Neural progenitor cell (in vitro differentiated cells): ENCODE results near the gene RAB6D. TPM values are rescaled to one million over a fixed set of nuclear protein-coding genes. Genes with fewer than 3 reads are reported as not detected.
"Not testable (repeated sequence)": the region's sequence is repeated elsewhere in the genome, so short reads cannot be mapped to it uniquely, and the experiment has no call there.

Source experiments
- DNase-seq: peaks from one replicate; pipeline ENCODE4 v3.0.0-alpha.2; 2016; ENCODE audit warnings: low spot score
- H2AFZ ChIP-seq: fragments of 200-600 bp; sonication (generic); replicated peaks from 2 replicates; pipeline ENCODE4 v1.6.1; 2016; ENCODE audit warnings: antibody characterized with exemption
- H3F3A ChIP-seq: fragments of 200-600 bp; sonication (generic); 2 replicates; pipeline ENCODE4 v1.6.1; 2016; ENCODE audit warnings: antibody characterized with exemption, low read depth
- H3K27ac ChIP-seq: fragments of 200-600 bp; sonication (generic); 2 replicates; pipeline ENCODE4 v1.5.1; 2016; ENCODE audit warnings: mild to moderate bottlenecking
- H3K27me3 ChIP-seq: fragments of 200-600 bp; sonication (generic); 2 replicates; pipeline ENCODE4 v1.6.1; 2016; ENCODE audit warnings: mild to moderate bottlenecking, moderate library complexity
- H3K36me3 ChIP-seq: fragments of 200-600 bp; sonication (generic); 2 replicates; pipeline ENCODE4 v1.5.1; 2016
- H3K4me1 ChIP-seq: fragments of 200-600 bp; sonication (generic); 2 replicates; pipeline ENCODE4 v1.6.1; 2016; ENCODE audit warnings: mixed run types
- H3K4me2 ChIP-seq: fragments of 200-600 bp; sonication (generic); 2 replicates; pipeline ENCODE4 v1.6.1; 2016
- H3K4me3 ChIP-seq: fragments of 200-600 bp; sonication (generic); 2 replicates; pipeline ENCODE4 v1.5.1; 2016
- H3K79me2 ChIP-seq: fragments of 200-600 bp; sonication (generic); 2 replicates; pipeline ENCODE4 v1.6.1; 2016; ENCODE audit warnings: low read depth
- H3K9ac ChIP-seq: fragments of 200-600 bp; sonication (generic); 2 replicates; pipeline ENCODE4 v1.6.1; 2016
- H3K9me3 ChIP-seq: fragments of 200-600 bp; sonication (generic); 2 replicates; pipeline ENCODE4 v1.5.1; 2016; ENCODE audit warnings: low read depth
- H4K20me1 ChIP-seq: fragments of 200-600 bp; sonication (generic); 2 replicates; pipeline ENCODE4 v1.6.1; 2016; ENCODE audit warnings: low read depth
- H3K27ac Mint-ChIP-seq: 3 replicates; pipeline ENCODE4 v1.8.0; 2021; ENCODE audit warnings: mixed read lengths
- H3K27me3 Mint-ChIP-seq: 2 replicates; pipeline ENCODE4 v1.8.0; 2022; ENCODE audit warnings: low read depth, mild to moderate bottlenecking, inconsistent platforms, moderate library complexity, mixed read lengths; ENCODE audit not compliant: insufficient read depth
- H3K36me3 Mint-ChIP-seq: 3 replicates; pipeline ENCODE4 v1.8.0; 2021; ENCODE audit warnings: mixed read lengths
- H3K4me1 Mint-ChIP-seq: 3 replicates; pipeline ENCODE4 v1.8.0; 2021; ENCODE audit warnings: mixed read lengths
- H3K4me3 Mint-ChIP-seq: 3 replicates; pipeline ENCODE4 v1.8.0; 2021; ENCODE audit warnings: mild to moderate bottlenecking, moderate library complexity, mixed read lengths
- H3K9me3 Mint-ChIP-seq: 3 replicates; pipeline ENCODE4 v1.8.0; 2020; ENCODE audit warnings: mixed read lengths
- EZH2 ChIP-seq: fragments of 200-600 bp; sonication (generic); IDR thresholded peaks from 2 replicates; pipeline ENCODE4 v1.6.1; 2017; ENCODE audit warnings: antibody characterized with exemption, mild to moderate bottlenecking, moderate library complexity
- EZH2phosphoT487 ChIP-seq: fragments of 200-600 bp; sonication (generic); IDR thresholded peaks from 2 replicates; pipeline ENCODE4 v1.6.1; 2017; ENCODE audit warnings: antibody characterized with exemption
- total RNA-seq: library from RNA; depleted of rRNA; stranded (reverse); fragments of >200 nt; gene quantifications from 2 replicates; pipeline ENCODE4 v1.2.3, GENCODE V29; 2015; ENCODE audit warnings: low replicate concordance
- TF ChIP-seq, protein P1 (sequence below): fragments of 200-600 bp; sonication (generic); IDR thresholded peaks from 2 replicates; pipeline ENCODE4 v1.5.1; 2017; ENCODE audit warnings: antibody characterized with exemption, mild to moderate bottlenecking

The RAB6D gene
- total RNA-seq, 1 donor from 2014 or later, result 0.11 TPM

DNA sequence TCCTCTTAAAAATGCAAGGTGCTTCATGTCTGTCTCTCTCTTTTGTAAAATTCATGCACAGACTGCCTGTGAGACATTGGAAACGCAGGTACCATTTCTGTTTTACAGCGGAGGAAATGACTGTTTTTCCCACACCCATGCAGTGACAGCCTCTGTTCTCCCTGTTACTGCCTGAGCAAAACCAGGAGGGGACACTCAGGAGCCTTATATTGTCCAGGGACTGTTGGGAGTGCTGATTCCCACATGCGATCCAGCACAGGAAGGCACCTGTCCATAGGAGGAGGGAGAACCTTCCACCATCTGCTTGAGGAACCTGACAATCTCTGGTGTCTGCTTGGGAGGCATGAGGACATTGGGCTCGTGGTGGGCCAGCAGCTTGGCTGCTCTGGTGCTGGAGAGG, 36.9 kb upstream of the RAB6D start:
- Histone ChIP-seq H4K20me1 (no peaks in the 10 kb centered on the region), H3K9ac (no peak overlapping the region), H3K4me2 (no peak overlapping the region), H3K36me3 (no peaks in the 10 kb centered on the region), H3K4me3 (no peak overlapping the region), H3K27ac (no peak overlapping the region), H2AFZ (no peak overlapping the region), H3K27me3 (peaks cover 6% of the 10 kb centered on the region), H3F3A (no peaks in the 10 kb centered on the region), H3K9me3 (no peaks in the 10 kb centered on the region), H3K4me1 (no peaks in the 10 kb centered on the region), H3K79me2 (no peaks in the 10 kb centered on the region)
- Mint-ChIP-seq H3K36me3 (no peaks in the 10 kb centered on the region), H3K9me3 (no peaks in the 10 kb centered on the region), H3K27me3 (peaks cover 3% of the 10 kb centered on the region), H3K4me1 (peaks cover 6% of the 10 kb centered on the region), H3K27ac (no peak overlapping the region), H3K4me3 (no peak overlapping the region)
- TF ChIP-seq, protein P1, sequence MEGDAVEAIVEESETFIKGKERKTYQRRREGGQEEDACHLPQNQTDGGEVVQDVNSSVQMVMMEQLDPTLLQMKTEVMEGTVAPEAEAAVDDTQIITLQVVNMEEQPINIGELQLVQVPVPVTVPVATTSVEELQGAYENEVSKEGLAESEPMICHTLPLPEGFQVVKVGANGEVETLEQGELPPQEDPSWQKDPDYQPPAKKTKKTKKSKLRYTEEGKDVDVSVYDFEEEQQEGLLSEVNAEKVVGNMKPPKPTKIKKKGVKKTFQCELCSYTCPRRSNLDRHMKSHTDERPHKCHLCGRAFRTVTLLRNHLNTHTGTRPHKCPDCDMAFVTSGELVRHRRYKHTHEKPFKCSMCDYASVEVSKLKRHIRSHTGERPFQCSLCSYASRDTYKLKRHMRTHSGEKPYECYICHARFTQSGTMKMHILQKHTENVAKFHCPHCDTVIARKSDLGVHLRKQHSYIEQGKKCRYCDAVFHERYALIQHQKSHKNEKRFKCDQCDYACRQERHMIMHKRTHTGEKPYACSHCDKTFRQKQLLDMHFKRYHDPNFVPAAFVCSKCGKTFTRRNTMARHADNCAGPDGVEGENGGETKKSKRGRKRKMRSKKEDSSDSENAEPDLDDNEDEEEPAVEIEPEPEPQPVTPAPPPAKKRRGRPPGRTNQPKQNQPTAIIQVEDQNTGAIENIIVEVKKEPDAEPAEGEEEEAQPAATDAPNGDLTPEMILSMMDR, result no peak
- TF ChIP-seq EZH2phosphoT487 (no peak), EZH2 (no peak)
- no peak for DNase-seq

DNA sequence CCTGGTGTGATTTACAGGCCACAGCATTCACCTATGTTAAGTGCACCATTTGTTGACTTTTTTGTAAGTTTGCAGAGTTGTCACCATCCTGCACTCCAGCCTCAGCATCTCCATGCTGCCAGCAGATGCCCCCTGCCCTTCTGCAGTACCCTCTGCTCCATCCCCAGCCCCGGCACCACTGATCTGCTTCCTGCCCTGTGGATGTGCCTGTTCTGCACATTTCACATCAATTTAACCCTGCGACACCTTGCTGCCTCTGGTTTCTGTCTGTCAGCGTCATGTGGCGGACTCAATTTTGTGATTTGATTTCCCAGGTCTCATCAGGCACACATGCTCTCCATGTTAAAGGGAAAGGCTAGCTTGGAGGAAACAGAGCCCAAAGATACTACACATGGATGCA, 36.5 kb upstream of the RAB6D start:
- H4K20me1 ChIP-seq, H3K4me1 ChIP-seq, DNase-seq, H3K4me2 ChIP-seq, H3K27ac ChIP-seq, H2AFZ ChIP-seq, H3K27me3 Mint-ChIP-seq, H3K36me3 Mint-ChIP-seq, H3K4me1 Mint-ChIP-seq, H3K36me3 ChIP-seq, H3K9ac ChIP-seq, H3K27ac Mint-ChIP-seq, H3K79me2 ChIP-seq, H3K4me3 ChIP-seq, H3K9me3 Mint-ChIP-seq, H3F3A ChIP-seq, H3K9me3 ChIP-seq: not testable (repeated sequence)
- peaks cover 10% of the 10 kb centered on the region for H3K27me3 ChIP-seq
- peak overlapping the region; percentile 49 for H3K4me3 Mint-ChIP-seq

DNA sequence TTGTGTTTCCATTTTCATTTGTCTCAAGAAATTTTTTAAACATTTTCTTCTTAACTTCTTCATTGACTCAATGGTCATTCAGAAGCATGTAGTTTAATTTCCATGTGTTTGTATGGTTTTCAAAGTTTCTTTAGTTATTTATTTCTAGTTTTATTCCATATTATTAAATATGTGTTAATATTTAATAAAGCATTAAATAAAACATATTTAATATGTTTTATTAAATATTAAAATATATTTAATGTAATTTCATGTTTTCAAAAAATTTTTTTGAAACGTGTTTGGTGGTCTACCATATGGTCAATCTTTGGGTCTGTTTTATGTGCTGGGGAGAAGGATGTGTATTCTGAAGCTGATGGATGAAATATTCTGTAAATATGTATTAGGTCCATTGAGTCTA, 32.2 kb upstream of the RAB6D start:
- H3K27ac ChIP-seq, H3K9me3 Mint-ChIP-seq, H3K9me3 ChIP-seq, H3K79me2 ChIP-seq, H3K9ac ChIP-seq, H3K4me3 ChIP-seq, H3K4me3 Mint-ChIP-seq, H3K27ac Mint-ChIP-seq, H3K36me3 ChIP-seq, H3K4me1 ChIP-seq, H3F3A ChIP-seq, H3K36me3 Mint-ChIP-seq, H2AFZ ChIP-seq, H4K20me1 ChIP-seq, H3K4me2 ChIP-seq, DNase-seq: not testable (repeated sequence)
- Mint-ChIP-seq H3K4me1 (peaks cover 14% of the 10 kb centered on the region), H3K27me3 (peaks cover 12% of the 10 kb centered on the region)
- peaks cover 22% of the 10 kb centered on the region for H3K27me3 ChIP-seq

DNA sequence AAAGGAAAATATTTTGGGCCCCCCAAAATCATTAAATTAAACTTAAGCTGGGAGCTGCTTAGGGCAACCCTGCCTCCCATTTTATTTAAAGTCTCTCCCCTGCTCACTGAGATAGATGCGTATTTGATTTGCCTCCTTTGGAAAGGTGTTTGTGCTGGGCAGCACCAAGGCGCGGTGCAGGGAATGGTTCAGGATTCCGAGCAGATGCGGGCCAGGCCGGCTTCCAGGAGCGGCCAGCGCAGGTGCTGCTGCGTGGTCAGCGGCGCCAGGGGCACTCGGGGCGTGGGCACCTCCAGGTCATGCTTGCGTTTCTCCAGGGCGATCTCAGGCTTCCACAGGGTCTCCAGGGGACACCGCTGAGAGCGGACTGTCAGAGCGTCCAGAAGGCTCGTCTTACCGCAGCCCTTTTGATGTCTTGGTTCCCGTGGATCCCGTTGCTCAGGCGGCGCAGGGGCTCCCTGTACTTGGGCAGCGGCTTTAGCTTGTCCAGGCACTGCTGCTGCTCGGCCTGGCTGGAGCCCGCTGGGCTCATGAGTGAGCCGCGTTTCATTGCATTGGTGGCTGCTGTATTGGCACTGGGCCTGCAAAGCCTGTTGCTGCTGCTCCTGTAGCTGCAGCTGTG, 31.2 kb upstream of the RAB6D start:
- not testable (repeated sequence) for H3K27ac ChIP-seq, H3K9me3 ChIP-seq, H3K4me1 ChIP-seq, H3K9me3 Mint-ChIP-seq, H3F3A ChIP-seq, H3K27ac Mint-ChIP-seq, H3K79me2 ChIP-seq, H3K9ac ChIP-seq, H3K27me3 Mint-ChIP-seq, H3K36me3 ChIP-seq, H3K36me3 Mint-ChIP-seq, H4K20me1 ChIP-seq
- Mint-ChIP-seq H3K4me1 (peaks cover 14% of the 10 kb centered on the region), H3K4me3 (peak overlapping the region; percentile 77)
- H3K4me3 ChIP-seq, result peak overlapping the region; percentile 54
- peak overlapping the region; percentile 79 for H3K4me2 ChIP-seq
- H3K27me3 ChIP-seq, result peaks cover 22% of the 10 kb centered on the region
- peak; percentile 42 for DNase-seq
- H2AFZ ChIP-seq, result peak overlapping the region; percentile 87
